ENCODE data around the gene TRIM37. TPM values are rescaled to one million over a fixed set of nuclear protein-coding genes. Genes with fewer than 3 reads are reported as not detected.

TRIM37 gene
- total RNA-seq, 1 donor from 2014 or later: 86.4 TPM

GRCh38 chr17:59124665-59125064, 18.0 kb upstream of the TRIM37 start:
- H3K36me3 ChIP-seq: peaks cover 20% of the 10 kb centered on the region
- peaks cover 45% of the 10 kb centered on the region for H4K20me1 ChIP-seq (ENCODE audit: low read depth)
- no peaks in the 10 kb centered on the region for H3K4me1 ChIP-seq
- H3K9ac ChIP-seq: no peak overlapping the region
- H3K9me3 ChIP-seq (ENCODE audit: low read depth): no peaks in the 10 kb centered on the region
- Mint-ChIP-seq H3K36me3 (peaks cover 28% of the 10 kb centered on the region), H3K4me3 (no peak overlapping the region), H3K27ac (no peak overlapping the region), H3K9me3 (no peaks in the 10 kb centered on the region), H3K4me1 (no peaks in the 10 kb centered on the region), H3K27me3 (ENCODE audit: insufficient read depth, low read depth) (no peaks in the 10 kb centered on the region)
- H3K27me3 ChIP-seq: no peaks in the 10 kb centered on the region
- H2AFZ ChIP-seq (replicated peaks): no peak overlapping the region
- no peak for DNase-seq (ENCODE audit: low spot score)
- TF ChIP-seq EZH2phosphoT487 (IDR thresholded peaks at IDR 0.05) (no peak), CTCF (IDR thresholded peaks at IDR 0.05) (no peak), EZH2 (IDR thresholded peaks at IDR 0.05) (no peak)
- no peaks in the 10 kb centered on the region for H3F3A ChIP-seq (ENCODE audit: low read depth)
- H3K79me2 ChIP-seq (ENCODE audit: low read depth): peaks cover 95% of the 10 kb centered on the region
- H3K27ac ChIP-seq: no peak overlapping the region
- H3K4me2 ChIP-seq: no peak overlapping the region
- H3K4me3 ChIP-seq: no peak overlapping the region

GRCh38 chr17:59121901-59122480, 15.3 kb upstream of the TRIM37 start:
- Histone ChIP-seq H2AFZ (replicated peaks) (no peak overlapping the region), H3K9ac (no peak overlapping the region), H3K36me3 (peaks cover 41% of the 10 kb centered on the region), H3K27me3 (no peaks in the 10 kb centered on the region), H4K20me1 (ENCODE audit: low read depth) (peaks cover 39% of the 10 kb centered on the region), H3K4me3 (no peak overlapping the region), H3F3A (ENCODE audit: low read depth) (no peaks in the 10 kb centered on the region), H3K79me2 (ENCODE audit: low read depth) (peaks cover 95% of the 10 kb centered on the region), H3K27ac (no peak overlapping the region), H3K4me2 (no peak overlapping the region), H3K4me1 (no peaks in the 10 kb centered on the region), H3K9me3 (ENCODE audit: low read depth) (no peaks in the 10 kb centered on the region)
- no peak for TF ChIP-seq EZH2 (IDR thresholded peaks at IDR 0.05)
- no peak for TF ChIP-seq EZH2phosphoT487 (IDR thresholded peaks at IDR 0.05)
- H3K27me3 Mint-ChIP-seq (ENCODE audit: insufficient read depth, low read depth): no peaks in the 10 kb centered on the region
- no peak for DNase-seq (ENCODE audit: low spot score)
- H3K4me1 Mint-ChIP-seq: no peaks in the 10 kb centered on the region
- no peak overlapping the region for H3K27ac Mint-ChIP-seq
- H3K36me3 Mint-ChIP-seq: peaks cover 31% of the 10 kb centered on the region
- no peaks in the 10 kb centered on the region for H3K9me3 Mint-ChIP-seq
- no peak overlapping the region for H3K4me3 Mint-ChIP-seq

GRCh38 chr17:59115474-59115873, 8.8 kb upstream of the TRIM37 start:
- peaks cover 41% of the 10 kb centered on the region for H4K20me1 ChIP-seq (ENCODE audit: low read depth)
- TF ChIP-seq EZH2 (IDR thresholded peaks at IDR 0.05) (no peak), EZH2phosphoT487 (IDR thresholded peaks at IDR 0.05) (no peak), CTCF (IDR thresholded peaks at IDR 0.05) (no peak)
- H3K36me3 Mint-ChIP-seq: peaks cover 34% of the 10 kb centered on the region
- no peaks in the 10 kb centered on the region for H3K4me1 ChIP-seq
- no peak overlapping the region for H2AFZ ChIP-seq (replicated peaks)
- H3K9me3 ChIP-seq (ENCODE audit: low read depth): no peaks in the 10 kb centered on the region
- H3K27me3 ChIP-seq: no peaks in the 10 kb centered on the region
- H3K27me3 Mint-ChIP-seq (ENCODE audit: insufficient read depth, low read depth): no peaks in the 10 kb centered on the region
- H3K9me3 Mint-ChIP-seq: no peaks in the 10 kb centered on the region
- H3K79me2 ChIP-seq (ENCODE audit: low read depth): peaks cover 88% of the 10 kb centered on the region
- no peak overlapping the region for H3K27ac ChIP-seq
- no peak overlapping the region for H3K27ac Mint-ChIP-seq
- H3K9ac ChIP-seq: no peak overlapping the region
- H3F3A ChIP-seq (ENCODE audit: low read depth): peaks cover 9% of the 10 kb centered on the region
- no peak overlapping the region for H3K4me3 ChIP-seq
- H3K4me1 Mint-ChIP-seq: no peaks in the 10 kb centered on the region
- H3K4me3 Mint-ChIP-seq: no peak overlapping the region
- no peak overlapping the region for H3K4me2 ChIP-seq
- DNase-seq (ENCODE audit: low spot score): no peak
- H3K36me3 ChIP-seq: peaks cover 52% of the 10 kb centered on the region

GRCh38 chr17:59111539-59111938, 4.9 kb upstream of the TRIM37 start:
- H3F3A ChIP-seq (ENCODE audit: low read depth): peaks cover 39% of the 10 kb centered on the region
- H3K9me3 Mint-ChIP-seq: no peaks in the 10 kb centered on the region
- H3K4me3 Mint-ChIP-seq: no peak overlapping the region
- H3K4me3 ChIP-seq: no peak overlapping the region
- TF ChIP-seq EZH2 (IDR thresholded peaks at IDR 0.05) (no peak), CTCF (IDR thresholded peaks at IDR 0.05) (no peak), EZH2phosphoT487 (IDR thresholded peaks at IDR 0.05) (no peak)
- DNase-seq (ENCODE audit: low spot score): no peak
- H3K4me1 ChIP-seq: no peaks in the 10 kb centered on the region
- H3K36me3 Mint-ChIP-seq: peaks cover 28% of the 10 kb centered on the region
- no peaks in the 10 kb centered on the region for H3K9me3 ChIP-seq (ENCODE audit: low read depth)
- no peak overlapping the region for H3K4me2 ChIP-seq
- peaks cover 21% of the 10 kb centered on the region for H4K20me1 ChIP-seq (ENCODE audit: low read depth)
- H3K27ac ChIP-seq: no peak overlapping the region
- peaks cover 54% of the 10 kb centered on the region for H3K79me2 ChIP-seq (ENCODE audit: low read depth)
- H3K27me3 Mint-ChIP-seq (ENCODE audit: insufficient read depth, low read depth): peaks cover 5% of the 10 kb centered on the region
- H3K27ac Mint-ChIP-seq: no peak overlapping the region
- no peak overlapping the region for H3K9ac ChIP-seq
- H2AFZ ChIP-seq (replicated peaks): no peak overlapping the region
- peaks cover 30% of the 10 kb centered on the region for H3K36me3 ChIP-seq
- no peaks in the 10 kb centered on the region for H3K27me3 ChIP-seq
- peaks cover 5% of the 10 kb centered on the region for H3K4me1 Mint-ChIP-seq
